Transverse colon (tissue), 4 donors: ENCODE data around the gene USP14. TPM values are rescaled to one million over a fixed set of nuclear protein-coding genes. Genes with fewer than 3 reads are reported as not detected.

Experiments used
- DNase-seq: peaks from one replicate; pipeline ENCODE4 v3.0.0-alpha.2; 2019
- H3K27ac ChIP-seq, 4 donors: fragments of 200-600 bp; sonication (generic); 2 replicates each; pipeline ENCODE4 v1.5.1; 2016 to 2018; ENCODE audit warnings: inconsistent platforms in 4 of 4
- H3K27me3 ChIP-seq: fragments of 200-600 bp; sonication (generic); 2 replicates; pipeline ENCODE4 v1.5.1; 2017; ENCODE audit warnings: inconsistent platforms
- H3K36me3 ChIP-seq, 4 donors: fragments of 200-600 bp; sonication (generic); 2 replicates each; pipeline ENCODE4 v1.5.1; 2017 to 2019; ENCODE audit warnings: inconsistent platforms in 4 of 4
- H3K4me1 ChIP-seq, 4 donors: fragments of 200-600 bp; sonication (generic); 2 replicates each; pipeline ENCODE4 v1.5.1; 2017 to 2020; ENCODE audit warnings: inconsistent platforms in 4 of 4
- H3K4me3 ChIP-seq, 4 donors: fragments of 200-600 bp; sonication (generic); 1 replicate in 1 of 4; 2 replicates in 3 of 4; pipeline versions ENCODE4 v1.5.1 to v1.6.1; 2017 to 2019; ENCODE audit warnings: inconsistent platforms in 4 of 4
- H3K9me3 ChIP-seq, 2 donors: fragments of 200-600 bp; sonication (generic); 2 replicates each; pipeline ENCODE4 v1.5.1; 2017 to 2019; ENCODE audit warnings: inconsistent platforms in 2 of 2
- EP300 ChIP-seq: sonication (generic); formaldehyde crosslinking; IDR thresholded peaks from one replicate; pipeline ENCODE4 v1.6.1; 2017; ENCODE audit warnings: antibody characterized with exemption, low read depth
- POLR2A ChIP-seq: fragments of 450-650 bp; IDR thresholded peaks from one replicate; pipeline ENCODE4 v1.6.1; 2016; ENCODE audit warnings: antibody characterized with exemption, mild to moderate bottlenecking, moderate library complexity
- POLR2AphosphoS5 ChIP-seq, 3 donors: sonication (generic); formaldehyde crosslinking; IDR thresholded peaks; one replicate each; pipeline ENCODE4 v1.6.1; 2016; ENCODE audit warnings: antibody characterized with exemption in 3 of 3
- WGBS, 2 donors: methylation state at CpG; one replicate each; pipeline ENCODE4 v1.1.5; 2018; ENCODE audit warnings: low coverage in 1 of 2; 5-methylcytosine and 5-hydroxymethylcytosine counted together
- in situ Hi-C, 4 donors: fragments of 200-750 bp; cut with MboI; loops; one replicate each; pipeline versions ENCODE4 v1.15.0 to v1.15.1; 2017; ENCODE audit warnings: low sequenced_read_pairs in 3 of 4, low pct_ligation_motif_present in 1 of 4, low pct_unique_long_range_greater_than_20kb in 1 of 4
- intact Hi-C: fragments of 100-400 bp; cut with DNase I; formaldehyde crosslinking; loops from one replicate; pipeline ENCODE4 v1.15.1; 2023; ENCODE audit warnings: low total_unique reads
- total RNA-seq, 4 donors: library from RNA; depleted of rRNA; stranded (reverse); fragments of >200 nt; gene quantifications; one replicate each; pipeline ENCODE4 v1.1.0, GENCODE V29; 2016
- TF ChIP-seq, protein P1 (sequence below), 5 experiments: fragments of 200-600 bp in 3 of 5; fragments of 450-650 bp in 2 of 5; sonication (generic) in 3 of 5; IDR thresholded peaks; 1 replicate in 2 of 5; 2 replicates in 3 of 5; pipeline ENCODE4 v1.5.1; 2016 to 2017; ENCODE audit warnings: antibody characterized with exemption in 5 of 5, inconsistent platforms in 3 of 5, mild to moderate bottlenecking in 2 of 5, moderate library complexity in 1 of 5

USP14 gene
- total RNA-seq, 4 donors from 2014 or later, result 14.6 to 52.7 (median 21.3) TPM

DNA sequence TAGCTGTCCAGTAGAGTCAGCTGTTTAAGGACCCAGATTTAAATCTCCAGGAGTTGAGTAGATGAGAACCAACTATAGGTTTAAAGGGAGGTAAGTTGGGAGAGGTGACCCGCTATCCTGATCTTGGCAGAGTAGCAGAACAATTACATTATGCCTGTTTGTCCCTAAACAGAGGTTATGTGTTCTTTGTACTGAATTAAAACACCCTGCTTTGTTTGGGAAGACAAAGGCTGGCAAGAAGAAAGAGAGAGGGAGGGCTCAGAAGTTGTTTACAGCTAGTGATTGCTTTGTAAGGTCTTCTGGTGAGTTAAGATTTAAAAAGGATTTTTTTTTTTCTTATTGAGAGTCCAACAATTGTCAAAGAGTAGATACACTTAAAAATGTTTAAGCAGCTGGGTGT is 37.3 kb downstream of the USP14 start:
- no peak for TF ChIP-seq POLR2AphosphoS5 (IDR thresholded peaks at IDR 0.05)
- TF ChIP-seq POLR2A, result no peak
- TF ChIP-seq EP300, result no peak
- TF ChIP-seq, protein P1, sequence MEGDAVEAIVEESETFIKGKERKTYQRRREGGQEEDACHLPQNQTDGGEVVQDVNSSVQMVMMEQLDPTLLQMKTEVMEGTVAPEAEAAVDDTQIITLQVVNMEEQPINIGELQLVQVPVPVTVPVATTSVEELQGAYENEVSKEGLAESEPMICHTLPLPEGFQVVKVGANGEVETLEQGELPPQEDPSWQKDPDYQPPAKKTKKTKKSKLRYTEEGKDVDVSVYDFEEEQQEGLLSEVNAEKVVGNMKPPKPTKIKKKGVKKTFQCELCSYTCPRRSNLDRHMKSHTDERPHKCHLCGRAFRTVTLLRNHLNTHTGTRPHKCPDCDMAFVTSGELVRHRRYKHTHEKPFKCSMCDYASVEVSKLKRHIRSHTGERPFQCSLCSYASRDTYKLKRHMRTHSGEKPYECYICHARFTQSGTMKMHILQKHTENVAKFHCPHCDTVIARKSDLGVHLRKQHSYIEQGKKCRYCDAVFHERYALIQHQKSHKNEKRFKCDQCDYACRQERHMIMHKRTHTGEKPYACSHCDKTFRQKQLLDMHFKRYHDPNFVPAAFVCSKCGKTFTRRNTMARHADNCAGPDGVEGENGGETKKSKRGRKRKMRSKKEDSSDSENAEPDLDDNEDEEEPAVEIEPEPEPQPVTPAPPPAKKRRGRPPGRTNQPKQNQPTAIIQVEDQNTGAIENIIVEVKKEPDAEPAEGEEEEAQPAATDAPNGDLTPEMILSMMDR (IDR thresholded peaks at IDR 0.05), result no peak

DNA sequence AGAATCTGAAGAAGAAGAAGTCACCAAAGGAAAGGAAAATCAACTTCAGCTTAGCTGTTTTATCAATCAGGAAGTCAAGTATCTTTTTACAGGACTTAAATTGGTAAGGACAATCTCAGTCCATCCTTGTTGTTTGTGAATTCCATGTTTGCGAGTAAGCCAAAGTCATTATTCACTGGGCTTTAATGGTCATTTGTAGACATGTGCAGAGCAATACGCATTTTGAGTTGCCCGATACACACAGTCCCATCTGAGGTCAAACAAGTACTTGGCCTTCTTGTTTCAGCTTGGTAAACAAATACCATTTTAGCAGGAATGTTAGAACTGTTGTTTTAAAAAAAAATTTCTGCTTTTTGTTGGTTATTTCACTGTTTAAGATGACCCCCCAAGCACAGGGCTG is 40.9 kb downstream of the USP14 start:
- no peak overlapping the region for H3K4me3 ChIP-seq
- 90 to 95% methylated on average over 3 of the region's 3 CpGs for WGBS, 2 donors
- H3K36me3 ChIP-seq, result peaks cover 0 to 47% (median 15%) of the 10 kb centered on the region in 4 donors
- no peak overlapping the region for H3K27ac ChIP-seq
- in situ Hi-C loops (no loop called here), intact Hi-C loops (no loop called here)
- H3K4me1 ChIP-seq, result no peaks in the 10 kb centered on the region
- H3K9me3 ChIP-seq, result no peaks in the 10 kb centered on the region
- H3K27me3 ChIP-seq, result no peaks in the 10 kb centered on the region
- DNase-seq, result no peak
- TF ChIP-seq POLR2A (no peak), EP300 (no peak), POLR2AphosphoS5 (IDR thresholded peaks at IDR 0.05) (no peak)
- TF ChIP-seq, protein P1 (IDR thresholded peaks at IDR 0.05), result no peak

More for the DNA sequence above, 37.3 kb downstream of the USP14 start:
- Histone ChIP-seq H3K4me1 (no peaks in the 10 kb centered on the region), H3K4me3 (no peak overlapping the region), H3K27ac (no peak overlapping the region), H3K27me3 (no peaks in the 10 kb centered on the region), H3K36me3 (peaks cover 0 to 35% (median 9%) of the 10 kb centered on the region in 4 donors), H3K9me3 (no peaks in the 10 kb centered on the region)
- no peak for DNase-seq
- 100% methylated on average over 1 of the region's 1 CpG; no CpG with 5 or more reads in 1 of the 2 donors for WGBS, 2 donors
- in situ Hi-C loops, result no loop called here
- intact Hi-C loops, result no loop called here

DNA sequence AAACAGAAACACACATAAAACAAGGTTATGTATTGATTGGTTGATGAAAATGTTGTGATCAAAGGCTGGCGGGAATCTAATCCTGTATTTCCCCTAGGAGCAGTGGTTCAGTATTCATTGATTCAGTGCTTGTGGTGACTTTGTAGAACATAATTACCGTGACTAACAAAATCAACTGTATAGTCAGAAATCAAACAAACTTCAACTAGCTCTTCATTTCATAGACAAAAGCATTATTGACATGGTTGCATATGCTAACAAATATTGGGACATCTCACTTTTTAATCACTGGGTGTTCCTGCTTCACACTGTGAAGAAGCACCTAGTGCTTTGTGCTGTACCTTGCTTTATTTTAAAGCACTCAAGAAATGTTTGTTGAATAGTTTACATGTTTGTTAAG is 41.4 kb downstream of the USP14 start:
- Histone ChIP-seq H3K4me1 (no peaks in the 10 kb centered on the region), H3K36me3 (peaks cover 0 to 53% (median 17%) of the 10 kb centered on the region in 4 donors), H3K27me3 (no peaks in the 10 kb centered on the region), H3K4me3 (no peak overlapping the region), H3K9me3 (no peaks in the 10 kb centered on the region), H3K27ac (no peak overlapping the region)
- in situ Hi-C loops, result no loop called here
- intact Hi-C loops, result no loop called here
- WGBS, 2 donors, result 100% methylated on average over 2 of the region's 2 CpGs
- TF ChIP-seq EP300, result no peak
- TF ChIP-seq, protein P1 (IDR thresholded peaks at IDR 0.05), result no peak
- TF ChIP-seq POLR2AphosphoS5 (IDR thresholded peaks at IDR 0.05), result no peak
- TF ChIP-seq POLR2A, result no peak
- no peak for DNase-seq

DNA sequence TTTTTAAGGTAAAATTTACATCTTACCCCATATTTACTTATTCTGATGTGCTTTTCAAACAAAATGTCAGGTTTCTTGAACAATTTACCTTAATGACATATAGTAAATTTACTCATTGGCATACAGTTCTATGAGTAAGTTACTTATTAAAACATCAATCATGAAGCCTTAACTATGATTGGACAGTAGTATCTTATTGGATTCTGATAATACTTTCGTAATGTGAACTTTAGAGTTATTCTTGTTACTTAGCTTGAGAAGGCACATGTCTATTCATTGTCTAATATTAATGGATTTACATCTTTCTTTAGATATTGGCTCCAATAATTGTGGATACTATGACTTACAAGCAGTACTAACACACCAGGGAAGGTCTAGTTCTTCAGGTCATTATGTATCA is 51.7 kb downstream of the USP14 start:
- 83 to 98% methylated on average over 1 of the region's 1 CpG for WGBS, 2 donors
- no peak for TF ChIP-seq POLR2A
- TF ChIP-seq EP300, result no peak
- no peak for TF ChIP-seq POLR2AphosphoS5 (IDR thresholded peaks at IDR 0.05)
- TF ChIP-seq, protein P1 (IDR thresholded peaks at IDR 0.05), result no peak
- H3K36me3 ChIP-seq, result peaks cover 0 to 60% (median 13%) of the 10 kb centered on the region in 4 donors
- H3K27ac ChIP-seq, result no peak overlapping the region
- in situ Hi-C loops, result no loop called here
- H3K4me3 ChIP-seq, result no peak overlapping the region
- no peak for DNase-seq
- no peaks in the 10 kb centered on the region for H3K27me3 ChIP-seq
- H3K9me3 ChIP-seq, result no peaks in the 10 kb centered on the region
- H3K4me1 ChIP-seq, result no peaks in the 10 kb centered on the region
- intact Hi-C loops, result no loop called here
